Stomach (tissue), 9 donors: ENCODE measurements around the gene ASTN2. TPM values are rescaled to one million over a fixed set of nuclear protein-coding genes. Genes with fewer than 3 reads are reported as not detected.

Experiments used
- DNase-seq, 2 donors: peaks; one replicate each; pipeline versions ENCODE4 v3.0.0 to v3.0.0-alpha.2; 2013 to 2019
- H3K27ac ChIP-seq, 5 donors: fragments of 200-600 bp in 4 of 5; sonication (generic) in 4 of 5; one replicate each; pipeline ENCODE4 v1.5.1; 2013 to 2019; ENCODE audit warnings: mild to moderate bottlenecking in 1 of 5, moderate library complexity in 1 of 5
- H3K27me3 ChIP-seq, 3 donors: fragments of 200-600 bp; sonication (generic); one replicate each; pipeline ENCODE4 v1.5.1; 2017 to 2019; ENCODE audit warnings: mixed run types in 1 of 3
- H3K36me3 ChIP-seq, 4 donors: fragments of 200-600 bp; sonication (generic); 1 replicate in 3 of 4; 2 replicates in 1 of 4; pipeline ENCODE4 v1.5.1; 2016 to 2019
- H3K4me1 ChIP-seq, 4 donors: fragments of 200-600 bp; sonication (generic); one replicate each; pipeline ENCODE4 v1.5.1; 2016 to 2019
- H3K4me3 ChIP-seq, 4 donors: fragments of 200-600 bp; sonication (generic) in 3 of 4; one replicate each; pipeline ENCODE4 v1.5.1; 2016 to 2019; ENCODE audit warnings: mild to moderate bottlenecking in 1 of 4
- H3K9me3 ChIP-seq, 4 donors: fragments of 200-600 bp; sonication (generic); one replicate each; pipeline ENCODE4 v1.5.1; 2016 to 2019
- EP300 ChIP-seq: sonication (generic); formaldehyde crosslinking; IDR thresholded peaks from one replicate; pipeline ENCODE4 v1.6.1; 2017; ENCODE audit warnings: antibody characterized with exemption
- POLR2A ChIP-seq, 4 donors: fragments of 450-650 bp; IDR thresholded peaks; one replicate each; pipeline ENCODE4 v1.6.1; 2016; ENCODE audit warnings: antibody characterized with exemption in 4 of 4, control low read depth in 2 of 4, mild to moderate bottlenecking in 1 of 4, moderate library complexity in 1 of 4
- POLR2AphosphoS5 ChIP-seq, 3 donors: sonication (generic); formaldehyde crosslinking; IDR thresholded peaks; one replicate each; pipeline ENCODE4 v1.6.1; 2016; ENCODE audit warnings: antibody characterized with exemption in 3 of 3
- WGBS, 5 donors: extraction: QIAGEN DNeasy Blood & Tissue Kit in 3 of 5; methylation state at CpG; one replicate each; pipeline versions ENCODE4 v1.1.5 to v1.1.7; 2013 to 2018; 5-methylcytosine and 5-hydroxymethylcytosine counted together
- intact Hi-C: fragments of 100-400 bp; cut with DNase I; formaldehyde crosslinking; loops from one replicate; pipeline ENCODE4 v1.15.1; 2023; ENCODE audit warnings: low total_unique reads
- polyA plus RNA-seq, 3 donors: library from polyadenylated mRNA; stranded (reverse); fragments of 200-250 nt; gene quantifications; one replicate each; pipeline ENCODE4 v1.2.3, GENCODE V29; 2013
- total RNA-seq, 5 donors: library from RNA; depleted of rRNA; stranded (reverse); fragments of >200 nt; gene quantifications; one replicate each; pipeline versions ENCODE4 v1.1.0 to v1.2.3, GENCODE V29; 2014 to 2016
- TF ChIP-seq, protein P1 (sequence below), 7 experiments: fragments of 450-650 bp in 4 of 7; fragments of 200-600 bp in 3 of 7; sonication (generic) in 3 of 7; IDR thresholded peaks; one replicate each; pipeline ENCODE4 v1.5.1; 2016 to 2019; ENCODE audit warnings: antibody characterized with exemption in 7 of 7, control low read depth in 2 of 7, mild to moderate bottlenecking in 1 of 7
- donor health status: healthy with polysubstance abuse.
- donor health status: Bipolar disorder and iron deficiency.
- donor health status: healthy.

Gene ASTN2
- total and polyA plus RNA-seq, 8 donors: 2.1 to 22.3 (median 4.2) TPM; not detected in 1

DNA sequence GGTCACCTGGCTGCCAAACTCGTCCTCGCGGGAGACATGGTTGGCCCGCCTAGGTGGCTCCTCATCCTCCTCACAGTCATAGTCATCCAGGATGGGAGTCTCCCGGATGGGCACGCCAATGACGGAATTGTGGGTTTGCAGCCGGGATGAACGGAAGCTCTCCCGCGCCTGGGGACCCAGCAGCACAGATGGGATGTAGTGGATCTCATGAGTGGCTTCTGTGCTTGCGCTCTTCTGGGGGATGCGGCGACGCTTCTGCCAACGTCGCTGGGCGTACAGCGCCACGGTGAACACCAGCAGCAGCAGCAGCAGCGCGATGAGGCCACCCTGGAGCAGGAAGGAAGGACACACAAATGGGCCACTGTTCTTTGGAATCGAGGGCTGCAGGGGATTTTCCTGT is 200.4 kb downstream of the ASTN2 start:
- intact Hi-C loops: no loop called here
- Histone ChIP-seq H3K36me3 (no peaks in the 10 kb centered on the region), H3K27ac (no peak overlapping the region), H3K27me3 (no peaks in the 10 kb centered on the region), H3K4me1 (no peaks in the 10 kb centered on the region), H3K4me3 (no peak overlapping the region), H3K9me3 (peaks cover 0 to 5% (median 0%) of the 10 kb centered on the region in 4 donors)
- WGBS, 5 donors: 93 to 97% (median 95%) methylated on average over 23 of the region's 23 CpGs
- DNase-seq: no peak
- TF ChIP-seq EP300: no peak
- TF ChIP-seq, protein P1, sequence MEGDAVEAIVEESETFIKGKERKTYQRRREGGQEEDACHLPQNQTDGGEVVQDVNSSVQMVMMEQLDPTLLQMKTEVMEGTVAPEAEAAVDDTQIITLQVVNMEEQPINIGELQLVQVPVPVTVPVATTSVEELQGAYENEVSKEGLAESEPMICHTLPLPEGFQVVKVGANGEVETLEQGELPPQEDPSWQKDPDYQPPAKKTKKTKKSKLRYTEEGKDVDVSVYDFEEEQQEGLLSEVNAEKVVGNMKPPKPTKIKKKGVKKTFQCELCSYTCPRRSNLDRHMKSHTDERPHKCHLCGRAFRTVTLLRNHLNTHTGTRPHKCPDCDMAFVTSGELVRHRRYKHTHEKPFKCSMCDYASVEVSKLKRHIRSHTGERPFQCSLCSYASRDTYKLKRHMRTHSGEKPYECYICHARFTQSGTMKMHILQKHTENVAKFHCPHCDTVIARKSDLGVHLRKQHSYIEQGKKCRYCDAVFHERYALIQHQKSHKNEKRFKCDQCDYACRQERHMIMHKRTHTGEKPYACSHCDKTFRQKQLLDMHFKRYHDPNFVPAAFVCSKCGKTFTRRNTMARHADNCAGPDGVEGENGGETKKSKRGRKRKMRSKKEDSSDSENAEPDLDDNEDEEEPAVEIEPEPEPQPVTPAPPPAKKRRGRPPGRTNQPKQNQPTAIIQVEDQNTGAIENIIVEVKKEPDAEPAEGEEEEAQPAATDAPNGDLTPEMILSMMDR (IDR thresholded peaks at IDR 0.05): no peak
- TF ChIP-seq POLR2AphosphoS5 (IDR thresholded peaks at IDR 0.05): no peak
- no peak for TF ChIP-seq POLR2A (IDR thresholded peaks at IDR 0.05)

DNA sequence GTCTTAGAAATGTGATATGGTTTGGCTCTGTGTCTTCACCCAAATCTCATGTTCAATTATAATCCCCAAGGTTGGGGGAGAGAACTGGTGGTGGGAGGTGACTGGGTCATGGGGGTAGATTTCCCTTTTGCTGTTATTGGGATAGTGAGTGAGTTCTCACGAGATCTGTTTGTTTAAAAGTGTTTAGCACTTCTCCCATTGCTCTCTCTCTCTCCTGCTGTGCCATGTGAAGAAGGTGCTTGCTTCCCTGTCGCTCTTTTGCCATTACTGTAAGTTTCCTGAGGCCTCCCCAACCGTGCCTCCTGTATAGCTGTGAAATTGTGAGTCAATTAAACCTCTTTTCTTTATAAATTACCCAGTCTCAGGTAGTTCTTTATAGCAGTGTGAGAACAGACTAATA is 203.6 kb downstream of the ASTN2 start:
- Histone ChIP-seq H3K4me1 (no peaks in the 10 kb centered on the region), H3K36me3 (no peaks in the 10 kb centered on the region), H3K4me3 (no peak overlapping the region), H3K27me3 (no peaks in the 10 kb centered on the region), H3K27ac (no peak overlapping the region), H3K9me3 (peaks cover 0 to 16% (median 0%) of the 10 kb centered on the region in 4 donors)
- TF ChIP-seq EP300 (no peak), POLR2AphosphoS5 (IDR thresholded peaks at IDR 0.05) (no peak), POLR2A (IDR thresholded peaks at IDR 0.05) (no peak)
- TF ChIP-seq, protein P1 (IDR thresholded peaks at IDR 0.05): no peak
- intact Hi-C loops: no loop called here
- DNase-seq: no peak
- WGBS, 5 donors: 8 to 19% (median 14%) methylated on average over 3 of the region's 3 CpGs

DNA sequence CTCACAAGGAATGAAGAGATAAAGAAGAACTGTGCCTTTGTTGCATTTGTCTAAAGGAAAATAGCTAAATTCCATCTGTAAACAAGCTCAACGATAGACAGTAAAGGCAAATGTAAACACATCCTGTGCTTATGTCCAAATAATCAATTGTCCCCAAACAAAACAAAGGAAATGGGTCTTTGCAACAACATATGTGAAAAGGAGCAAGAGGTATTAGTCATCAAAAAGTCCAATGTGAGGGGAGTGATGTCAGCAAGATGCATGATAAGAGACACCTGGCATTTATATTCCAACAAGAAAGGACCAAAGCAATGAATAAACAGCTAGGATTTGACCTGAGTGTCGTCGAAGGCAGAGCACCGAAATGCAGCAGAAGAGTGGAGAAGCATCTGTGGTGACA is 209.1 kb downstream of the ASTN2 start:
- no peak for TF ChIP-seq EP300
- no peak for TF ChIP-seq POLR2AphosphoS5 (IDR thresholded peaks at IDR 0.05)
- TF ChIP-seq POLR2A (IDR thresholded peaks at IDR 0.05): no peak
- TF ChIP-seq, protein P1 (IDR thresholded peaks at IDR 0.05): no peak
- intact Hi-C loops: no loop called here
- Histone ChIP-seq H3K36me3 (no peaks in the 10 kb centered on the region), H3K4me1 (no peaks in the 10 kb centered on the region), H3K9me3 (peaks cover 0 to 16% (median 0%) of the 10 kb centered on the region in 4 donors), H3K4me3 (no peak overlapping the region), H3K27me3 (no peaks in the 10 kb centered on the region), H3K27ac (no peak overlapping the region)
- DNase-seq: no peak
- 23 to 51% (median 44%) methylated on average over 4 of the region's 4 CpGs for WGBS, 5 donors

DNA sequence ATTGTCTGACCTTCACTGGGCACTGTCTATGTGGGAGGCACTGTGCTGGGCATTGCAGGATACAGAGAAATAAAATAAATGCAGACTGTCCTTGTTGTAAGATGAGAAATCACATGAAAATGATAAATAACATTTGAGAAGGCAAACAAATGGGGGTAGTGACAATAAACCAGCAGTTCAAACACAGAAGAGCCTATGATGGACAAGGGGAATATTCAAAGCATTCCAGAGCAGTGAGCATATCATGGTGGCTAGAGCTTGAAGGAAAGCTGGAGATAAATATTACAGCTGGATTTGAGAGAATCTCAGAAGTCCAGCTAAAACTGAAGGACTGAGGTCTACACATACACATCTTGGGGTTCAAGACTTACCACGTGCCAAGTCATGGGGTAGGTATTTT is 209.9 kb downstream of the ASTN2 start:
- 47 to 68% (median 52%) methylated on average over 1 of the region's 1 CpG for WGBS, 5 donors
- Histone ChIP-seq H3K4me1 (no peaks in the 10 kb centered on the region), H3K27me3 (no peaks in the 10 kb centered on the region), H3K4me3 (no peak overlapping the region), H3K36me3 (no peaks in the 10 kb centered on the region), H3K27ac (no peak overlapping the region), H3K9me3 (peaks cover 0 to 16% (median 0%) of the 10 kb centered on the region in 4 donors)
- no peak for DNase-seq
- intact Hi-C loops: no loop called here
- TF ChIP-seq POLR2A (IDR thresholded peaks at IDR 0.05) (no peak), POLR2AphosphoS5 (IDR thresholded peaks at IDR 0.05) (no peak), EP300 (no peak)
- TF ChIP-seq, protein P1 (IDR thresholded peaks at IDR 0.05): no peak
